H1 (cell line): ENCODE results near the gene RASSF4. TPM values are rescaled to one million over a fixed set of nuclear protein-coding genes. Genes with fewer than 3 reads are reported as not detected.
"Not testable (repeated sequence)": the region's sequence is repeated elsewhere in the genome, so short reads cannot be mapped to it uniquely, and the experiment has no call there.

Source experiments
- CTCF ChIA-PET: fragments of 300-600 bp; sonication (Branson Sonifier 250); formaldehyde crosslinking; loops from one replicate; lab custom pipeline; 2021; ENCODE audit not compliant: partially characterized antibody; lab: Charles Lee
- POLR2A ChIA-PET: fragments of 300-600 bp; sonication (Branson Sonifier 250); formaldehyde crosslinking; loops from one replicate; lab custom pipeline; 2021; ENCODE audit warnings: inconsistent platforms; ENCODE audit not compliant: partially characterized antibody; lab: Charles Lee
- DNase-seq, 2 experiments: peaks; one replicate each; pipeline versions ENCODE4 v3.0.0 to v3.0.0-alpha.2; 2010 to 2022; ENCODE audit warnings: low spot score in 2 of 2, low read depth in 1 of 2, mixed read lengths in 1 of 2
- FAIRE-seq: peaks from 2 replicates; lab custom pipeline; 2011; peaks lifted over from hg19 to GRCh38; lab: Jason Lieb, UNC
- H2AFZ ChIP-seq: 2 replicates; pipeline ENCODE4 v1.8.1; 2012; ENCODE audit warnings: low read length, inconsistent platforms
- H2AK5ac ChIP-seq: 2 replicates; pipeline ENCODE4 v1.6.1; 2013; ENCODE audit warnings: low read depth, low read length
- H2BK120ac ChIP-seq: replicated peaks from 2 replicates; pipeline ENCODE3; 2013; ENCODE audit warnings: low read depth, low read length, inconsistent platforms
- H2BK12ac ChIP-seq: 2 replicates; pipeline ENCODE4 v1.6.1; 2013; ENCODE audit warnings: low read depth, low read length
- H2BK15ac ChIP-seq: 2 replicates; pipeline ENCODE4 v1.6.1; 2013; ENCODE audit warnings: low read length
- H2BK20ac ChIP-seq: 2 replicates; pipeline ENCODE4 v1.6.1; 2013; ENCODE audit warnings: low read length
- H2BK5ac ChIP-seq: 2 replicates; pipeline ENCODE4 v1.6.1; 2013; ENCODE audit warnings: low read depth, low read length
- H3K14ac ChIP-seq: 2 replicates; pipeline ENCODE4 v1.6.1; 2013; ENCODE audit warnings: inconsistent platforms; ENCODE audit not compliant: insufficient read length
- H3K18ac ChIP-seq: 2 replicates; pipeline ENCODE4 v1.6.1; 2013; ENCODE audit warnings: low read length; ENCODE audit errors: extremely low read depth
- H3K23ac ChIP-seq: 2 replicates; pipeline ENCODE4 v1.6.1; 2013; ENCODE audit warnings: inconsistent platforms; ENCODE audit not compliant: insufficient read length
- H3K23me2 ChIP-seq: 2 replicates; pipeline ENCODE4 v1.6.1; 2013; ENCODE audit warnings: low read depth, low read length
- H3K27ac ChIP-seq: 2 replicates; pipeline ENCODE4 v1.6.1; 2011; ENCODE audit warnings: low read depth, low read length, inconsistent platforms
- H3K27me3 ChIP-seq, 4 experiments: replicated peaks in 1 of 4; 1 replicate in 1 of 4; 2 replicates in 3 of 4; pipeline versions ENCODE4 v1.6.1 to v1.8.1; 2011 to 2013; ENCODE audit warnings: low read length in 3 of 4, mild to moderate bottlenecking in 3 of 4, inconsistent platforms in 2 of 4, mixed read lengths in 2 of 4, moderate library complexity in 1 of 4; ENCODE audit not compliant: control insufficient read depth in 3 of 4, insufficient read depth in 3 of 4; ENCODE audit errors: extremely low read depth in 1 of 4
- H3K36me3 ChIP-seq, 4 experiments: 2 replicates each; pipeline versions ENCODE4 v1.6.1 to v1.8.1; 2011 to 2013; ENCODE audit warnings: mild to moderate bottlenecking in 4 of 4, low read length in 3 of 4, moderate library complexity in 2 of 4, control low read depth in 1 of 4, inconsistent platforms in 1 of 4; ENCODE audit not compliant: insufficient read depth in 4 of 4, control insufficient read depth in 2 of 4
- H3K4ac ChIP-seq: replicated peaks from 2 replicates; pipeline ENCODE3; 2013; ENCODE audit warnings: low read length, low read depth, mixed read lengths, inconsistent platforms; ENCODE audit not compliant: insufficient read length
- H3K4me1 ChIP-seq, 4 experiments: replicated peaks in 1 of 4; 1 replicate in 1 of 4; 2 replicates in 3 of 4; pipeline versions ENCODE4 v1.6.1 to v1.8.1; 2011 to 2013; ENCODE audit warnings: low read length in 3 of 4, inconsistent platforms in 2 of 4, mixed read lengths in 1 of 4; ENCODE audit not compliant: insufficient read depth in 4 of 4, control insufficient read depth in 3 of 4
- H3K4me2 ChIP-seq, 2 experiments: 2 replicates each; pipeline versions ENCODE4 v1.6.1 to v1.8.1; 2011 to 2013; ENCODE audit warnings: low read depth in 2 of 2, low read length in 2 of 2, control low read depth in 1 of 2, inconsistent platforms in 1 of 2, mild to moderate bottlenecking in 1 of 2; ENCODE audit not compliant: insufficient read depth in 1 of 2
- H3K4me3 ChIP-seq, 4 experiments: fragments of 200-600, 300-600 bp in 1 of 4; sonication (generic), shearing (Covaris generic), sonication (Bioruptor Twin) in 1 of 4; 2 replicates each; pipeline versions ENCODE4 v1.5.1 to v1.8.1; 2011 to 2016; ENCODE audit warnings: low read length in 4 of 4, low read depth in 3 of 4, control low read depth in 2 of 4, inconsistent platforms in 2 of 4, mild to moderate bottlenecking in 2 of 4, mixed read lengths in 1 of 4, moderate library complexity in 1 of 4; ENCODE audit not compliant: insufficient read depth in 2 of 4; ENCODE audit errors: extremely low read depth in 1 of 4
- H3K56ac ChIP-seq: replicated peaks from 2 replicates; pipeline ENCODE3; 2013; ENCODE audit warnings: low read depth, mild to moderate bottlenecking, mixed read lengths, low read length, inconsistent platforms; ENCODE audit not compliant: insufficient read length
- H3K79me1 ChIP-seq: 2 replicates; pipeline ENCODE4 v1.6.1; 2013; ENCODE audit warnings: low read depth, low read length, control low read depth
- H3K79me2 ChIP-seq, 2 experiments: 2 replicates each; pipeline versions ENCODE4 v1.6.1 to v1.8.1; 2012 to 2013; ENCODE audit warnings: low read length in 2 of 2, mild to moderate bottlenecking in 2 of 2, inconsistent platforms in 1 of 2; ENCODE audit not compliant: insufficient read depth in 2 of 2, control insufficient read depth in 1 of 2
- H3K9ac ChIP-seq, 4 experiments: replicated peaks in 1 of 4; 1 replicate in 1 of 4; 2 replicates in 3 of 4; pipeline versions ENCODE4 v1.6.1 to v1.8.1; 2011 to 2013; ENCODE audit warnings: low read depth in 3 of 4, low read length in 3 of 4, control low read depth in 2 of 4, mild to moderate bottlenecking in 2 of 4, moderate library complexity in 2 of 4, inconsistent platforms in 1 of 4; ENCODE audit errors: extremely low read depth in 1 of 4
- H3K9me3 ChIP-seq, 2 experiments: 2 replicates each; pipeline versions ENCODE4 v1.6.1 to v1.8.1; 2012 to 2013; ENCODE audit warnings: mild to moderate bottlenecking in 2 of 2, moderate library complexity in 2 of 2, control low read depth in 1 of 2, inconsistent platforms in 1 of 2, low read depth in 1 of 2, low read length in 1 of 2, mixed read lengths in 1 of 2; ENCODE audit not compliant: insufficient read depth in 2 of 2
- H4K20me1 ChIP-seq, 2 experiments: replicated peaks in 1 of 2; 2 replicates each; pipeline versions ENCODE3 to v1.8.1; 2011 to 2013; ENCODE audit warnings: inconsistent platforms in 2 of 2, low read length in 2 of 2, mild to moderate bottlenecking in 1 of 2; ENCODE audit not compliant: insufficient read depth in 2 of 2, control insufficient read depth in 1 of 2
- H4K5ac ChIP-seq: 2 replicates; pipeline ENCODE4 v1.6.1; 2013; ENCODE audit warnings: low read length, low read depth, mixed read lengths, inconsistent platforms; ENCODE audit not compliant: insufficient read length
- H4K8ac ChIP-seq: 2 replicates; pipeline ENCODE4 v1.8.0; 2013; ENCODE audit warnings: mild to moderate bottlenecking, moderate library complexity, low read length, inconsistent platforms; ENCODE audit not compliant: insufficient read depth; ENCODE audit errors: extremely low read depth
- H4K91ac ChIP-seq: replicated peaks from 2 replicates; pipeline ENCODE3; 2013; ENCODE audit warnings: low read length, mixed read lengths, inconsistent platforms; ENCODE audit not compliant: insufficient read length
- whole genome bisulfite sequencing, 2 experiments: shearing (Covaris generic) in 1 of 2; methylation state at CpG; one replicate each; pipeline versions ENCODE4 v1.1.6 to v1.1.7; 2013 to 2015; ENCODE audit warnings: low lambda C conversion rate in 2 of 2, mixed read lengths in 2 of 2, inconsistent platforms in 1 of 2, low coverage in 1 of 2, missing lambda C conversion rate in 1 of 2; ENCODE audit not compliant: insufficient replicate concordance in 2 of 2, insufficient coverage in 1 of 2, insufficient read length in 1 of 2; ENCODE audit errors: extremely low coverage in 1 of 2, missing lambda C conversion rate in 1 of 2; 5-methylcytosine and 5-hydroxymethylcytosine counted together
- polyA plus RNA-seq, 7 experiments: library from polyadenylated mRNA; depleted of rRNA in 3 of 7; stranded (reverse) in 5 of 7; unstranded in 2 of 7; fragments of >200 nt in 5 of 7; fragments of 200-250 nt in 2 of 7; gene quantifications; 1 replicate in 5 of 7; 2 replicates in 1 of 7; 4 replicates in 1 of 7; pipeline versions ENCODE4 v1.2.1 to v1.2.3, GENCODE V29; 2011 to 2013; ENCODE audit warnings: missing spikeins in 2 of 7, mixed read lengths in 2 of 7
- total RNA-seq: library from RNA; stranded (reverse); fragmentation: NEBNext Ultra II Directional; extraction: Animal tissue kit (Norgen Biotek cat#: 25700); gene quantifications from 2 replicates; pipeline ENCODE4 v1.2.1, GENCODE V29; 2021

RASSF4 gene
- total and polyA plus RNA-seq, 2 of the 8 experiments (the other 6 are each of a cell fraction or from before 2014, with no cell fraction given) = 14.3 to 14.5 TPM

GRCh38 chr10:45014557-45014956, 55.0 kb downstream of the RASSF4 start:
- H3K4ac ChIP-seq, H3K27me3 ChIP-seq, DNase-seq, H2BK12ac ChIP-seq, FAIRE-seq, H2AK5ac ChIP-seq, H3K36me3 ChIP-seq, H2AFZ ChIP-seq, H3K79me2 ChIP-seq, H3K4me3 ChIP-seq, H2BK120ac ChIP-seq, H3K18ac ChIP-seq, H3K79me1 ChIP-seq, H2BK15ac ChIP-seq, H3K14ac ChIP-seq, H3K27ac ChIP-seq, H3K4me2 ChIP-seq, H2BK5ac ChIP-seq, H2BK20ac ChIP-seq, H3K4me1 ChIP-seq, H4K20me1 ChIP-seq, H3K23ac ChIP-seq, H3K56ac ChIP-seq, H3K9ac ChIP-seq, H4K8ac ChIP-seq, H3K23me2 ChIP-seq, POLR2A ChIA-PET, CTCF ChIA-PET, H4K91ac ChIP-seq, H4K5ac ChIP-seq: not testable (repeated sequence)
- peaks cover 7 to 19% of the 10 kb centered on the region in 2 experiments; a peak in 3 of 4 replicates for H3K9me3 ChIP-seq
- WGBS, 2 experiments = 95% methylated on average over 10 of the region's 10 CpGs; no CpG with 5 or more reads in 1 of the 2 experiments
